GM19324 (cell line): ENCODE data around the gene ALDH5A1.

Source experiments
- ATAC-seq: cut with Tn5 transposase; IDR thresholded peaks from one replicate; pipeline ENCODE4 v1.9.1; 2021; ENCODE audit warnings: mild to moderate bottlenecking, moderate library complexity; ENCODE audit not compliant: unreplicated experiment, low FRiP score

ALDH5A1 gene

GRCh38 chr6:24522228-24523176 is 27.7 kb downstream of the ALDH5A1 start:
- no peak for ATAC-seq

- no peak for ATAC-seq
Measured at GRCh38 chr6:24524329-24524728, 29.6 kb downstream of the ALDH5A1 start.

GRCh38 chr6:24524805-24525204 is 30.0 kb downstream of the ALDH5A1 start:
- ATAC-seq = no peak

GRCh38 chr6:24529985-24530384 is 35.2 kb downstream of the ALDH5A1 start:
- no peak for ATAC-seq

GRCh38 chr6:24534329-24534728 is 39.6 kb downstream of the ALDH5A1 start:
- ATAC-seq = no peak

- ATAC-seq = no peak
Measured at GRCh38 chr6:24535210-24535609, 40.4 kb downstream of the ALDH5A1 start.

- no peak for ATAC-seq
Measured at GRCh38 chr6:24536466-24536865, 41.7 kb downstream of the ALDH5A1 start.

GRCh38 chr6:24537082-24537699 is 42.4 kb downstream of the ALDH5A1 start:
- no peak for ATAC-seq

GRCh38 chr6:24537771-24538385 is 43.1 kb downstream of the ALDH5A1 start:
- ATAC-seq = no peak

GRCh38 chr6:24539416-24539815 is 44.6 kb downstream of the ALDH5A1 start:
- no peak for ATAC-seq

- ATAC-seq = no peak
Measured at GRCh38 chr6:24540197-24540596, 45.4 kb downstream of the ALDH5A1 start.

- ATAC-seq = no peak
Measured at GRCh38 chr6:24543683-24544082, 48.9 kb downstream of the ALDH5A1 start.

GRCh38 chr6:24545183-24545582 is 50.4 kb downstream of the ALDH5A1 start:
- no peak for ATAC-seq

- no peak for ATAC-seq
Measured at GRCh38 chr6:24545691-24546090, 50.9 kb downstream of the ALDH5A1 start.

- no peak for ATAC-seq
Measured at GRCh38 chr6:24546439-24546838, 51.7 kb downstream of the ALDH5A1 start.

GRCh38 chr6:24547243-24547642 is 52.5 kb downstream of the ALDH5A1 start:
- no peak for ATAC-seq

GRCh38 chr6:24549158-24549557 is 54.4 kb downstream of the ALDH5A1 start:
- ATAC-seq = no peak

GRCh38 chr6:24549674-24550353 is 55.0 kb downstream of the ALDH5A1 start:
- no peak for ATAC-seq

GRCh38 chr6:24551139-24551538 is 56.4 kb downstream of the ALDH5A1 start:
- ATAC-seq = no peak

GRCh38 chr6:24554474-24554873 is 59.7 kb downstream of the ALDH5A1 start:
- ATAC-seq = no peak

- no peak for ATAC-seq
Measured at GRCh38 chr6:24558516-24558915, 63.7 kb downstream of the ALDH5A1 start.
